Peyer's patch (tissue), 4 donors: Measurements from ENCODE around the gene PDZD8.

Experiments
- POLR2A ChIP-seq, 2 donors: fragments of 450-650 bp; IDR thresholded peaks; one replicate each; pipeline ENCODE4 v1.5.1; 2017; ENCODE audit warnings: antibody characterized with exemption in 2 of 2, mild to moderate bottlenecking in 2 of 2, moderate library complexity in 2 of 2
- TF ChIP-seq, protein P1 (sequence below), 6 experiments: fragments of 450-650 bp in 4 of 6; fragments of 200-600 bp in 2 of 6; sonication (generic) in 1 of 6; IDR thresholded peaks; one replicate each; pipeline ENCODE4 v1.5.1; 2017 to 2019; ENCODE audit warnings: antibody characterized with exemption in 6 of 6, mild to moderate bottlenecking in 3 of 6, moderate library complexity in 1 of 6

DNA sequence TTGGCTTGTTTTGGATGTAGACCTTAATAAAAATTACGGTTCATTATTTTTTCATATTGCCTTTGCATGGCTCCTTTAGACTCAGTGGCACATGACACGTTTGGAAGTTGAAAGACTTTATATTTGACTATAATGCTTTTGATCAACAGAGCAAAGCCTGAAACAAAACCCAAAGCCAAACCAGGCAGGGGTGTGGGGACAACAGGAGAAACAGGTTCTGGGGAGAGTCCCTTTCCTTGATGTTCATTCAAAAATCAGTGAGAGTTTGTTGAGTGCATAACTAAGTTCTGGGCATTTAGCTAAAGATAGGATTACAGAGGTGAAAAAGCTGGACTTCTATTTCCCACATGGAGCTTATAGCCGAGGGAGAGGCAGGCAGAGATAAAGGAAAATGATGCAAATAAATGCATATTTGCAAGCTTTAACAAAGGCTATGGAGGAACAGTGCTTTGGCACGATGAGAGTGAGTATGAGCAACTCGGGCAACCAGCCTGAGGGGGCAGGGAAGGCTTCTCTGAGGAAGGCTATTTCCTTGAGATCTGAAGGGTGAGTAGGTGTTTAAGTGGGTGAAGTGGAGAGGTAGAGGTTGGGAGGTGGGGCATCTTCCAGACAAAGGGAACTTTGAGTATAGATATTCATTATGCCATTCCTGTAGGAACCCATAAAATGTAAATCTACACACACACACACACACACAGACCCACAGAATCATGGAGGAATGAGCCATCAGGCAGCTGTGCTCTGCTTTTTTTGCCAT is 34.5 kb upstream of the PDZD8 start:
- TF ChIP-seq, protein P1, sequence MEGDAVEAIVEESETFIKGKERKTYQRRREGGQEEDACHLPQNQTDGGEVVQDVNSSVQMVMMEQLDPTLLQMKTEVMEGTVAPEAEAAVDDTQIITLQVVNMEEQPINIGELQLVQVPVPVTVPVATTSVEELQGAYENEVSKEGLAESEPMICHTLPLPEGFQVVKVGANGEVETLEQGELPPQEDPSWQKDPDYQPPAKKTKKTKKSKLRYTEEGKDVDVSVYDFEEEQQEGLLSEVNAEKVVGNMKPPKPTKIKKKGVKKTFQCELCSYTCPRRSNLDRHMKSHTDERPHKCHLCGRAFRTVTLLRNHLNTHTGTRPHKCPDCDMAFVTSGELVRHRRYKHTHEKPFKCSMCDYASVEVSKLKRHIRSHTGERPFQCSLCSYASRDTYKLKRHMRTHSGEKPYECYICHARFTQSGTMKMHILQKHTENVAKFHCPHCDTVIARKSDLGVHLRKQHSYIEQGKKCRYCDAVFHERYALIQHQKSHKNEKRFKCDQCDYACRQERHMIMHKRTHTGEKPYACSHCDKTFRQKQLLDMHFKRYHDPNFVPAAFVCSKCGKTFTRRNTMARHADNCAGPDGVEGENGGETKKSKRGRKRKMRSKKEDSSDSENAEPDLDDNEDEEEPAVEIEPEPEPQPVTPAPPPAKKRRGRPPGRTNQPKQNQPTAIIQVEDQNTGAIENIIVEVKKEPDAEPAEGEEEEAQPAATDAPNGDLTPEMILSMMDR (IDR thresholded peaks at IDR 0.05), result no peak
- TF ChIP-seq POLR2A (IDR thresholded peaks at IDR 0.05), result no peak
